Measurements from ENCODE around the gene MAPK1.
A peak's percentile ranks its signal among the peaks of the same experiment; 100 is the strongest.

Gene MAPK1

GRCh38 chr22:21708960-21709359 lies 158.5 kb downstream of the MAPK1 start:
- H3F3A ChIP-seq (ENCODE audit: control insufficient read depth, insufficient read depth) = peaks cover 7% of the 10 kb centered on the region; the same call in 1 of the 2 replicates
- H3K79me2 ChIP-seq (ENCODE audit: control insufficient read depth, low read length) = no peaks in the 10 kb centered on the region
- no peaks in the 10 kb centered on the region for H3K9me3 ChIP-seq (ENCODE audit: control insufficient read depth, insufficient read depth, low read length)
- no peak overlapping the region for H3K4me3 ChIP-seq (ENCODE audit: low read length)
- no peaks in the 10 kb centered on the region for H3K27me3 ChIP-seq (ENCODE audit: control insufficient read depth, low read length)
- H3K27ac ChIP-seq (ENCODE audit: low read depth, low read length) = no peak overlapping the region
- no peaks in the 10 kb centered on the region for H3K9me2 ChIP-seq (replicated peaks; ENCODE audit: control insufficient read depth, low read length)
- peaks cover 21% of the 10 kb centered on the region for H3K4me1 ChIP-seq (ENCODE audit: control insufficient read depth, low read length)
- TF ChIP-seq EZH2phosphoT487 (IDR thresholded peaks at IDR 0.05; ENCODE audit: borderline replicate concordance, low read length) (no peak), CTCF (IDR thresholded peaks at IDR 0.05; ENCODE audit: low read depth, low read length, poor library complexity, severe bottlenecking) (no peak)
- no peaks in the 10 kb centered on the region for H4K20me1 ChIP-seq (ENCODE audit: control insufficient read depth, insufficient read depth, low read depth, low read length)
- no peaks in the 10 kb centered on the region for H3K36me3 ChIP-seq (ENCODE audit: control insufficient read depth, low read length)
- no peak overlapping the region for H3K4me2 ChIP-seq (ENCODE audit: low read length)

GRCh38 chr22:21707677-21708076 lies 159.8 kb downstream of the MAPK1 start:
- Histone ChIP-seq H3K4me3 (ENCODE audit: low read length) (peak overlapping the region; percentile 39; the same call in 1 of the 2 replicates), H3K9me3 (ENCODE audit: control insufficient read depth, insufficient read depth, low read length) (no peaks in the 10 kb centered on the region), H3K4me2 (ENCODE audit: low read length) (peak overlapping the region; percentile 60), H3K27me3 (ENCODE audit: control insufficient read depth, low read length) (no peaks in the 10 kb centered on the region), H3K36me3 (ENCODE audit: control insufficient read depth, low read length) (no peaks in the 10 kb centered on the region), H4K20me1 (ENCODE audit: control insufficient read depth, insufficient read depth, low read depth, low read length) (no peaks in the 10 kb centered on the region), H3K79me2 (ENCODE audit: control insufficient read depth, low read length) (no peaks in the 10 kb centered on the region), H3K4me1 (ENCODE audit: control insufficient read depth, low read length) (peaks cover 14% of the 10 kb centered on the region), H3K9me2 (replicated peaks; ENCODE audit: control insufficient read depth, low read length) (no peaks in the 10 kb centered on the region), H3F3A (ENCODE audit: control insufficient read depth, insufficient read depth) (peaks cover 7% of the 10 kb centered on the region; the same call in 1 of the 2 replicates), H3K27ac (ENCODE audit: low read depth, low read length) (peak overlapping the region; percentile 26; the same call in 1 of the 2 replicates)
- TF ChIP-seq CTCF (IDR thresholded peaks at IDR 0.05; ENCODE audit: low read depth, low read length, poor library complexity, severe bottlenecking) (no peak), EZH2phosphoT487 (IDR thresholded peaks at IDR 0.05; ENCODE audit: borderline replicate concordance, low read length) (no peak)

All from DOHH2 (cell line).